GM21786 (cell line): ENCODE results near the gene GIPR.
A peak's percentile ranks its signal among the peaks of the same experiment; 100 is the strongest.
"Not testable (repeated sequence)": the region's sequence is repeated elsewhere in the genome, so short reads cannot be mapped to it uniquely, and the experiment has no call there.

ENCODE experiments used
- ATAC-seq: cut with Tn5 transposase; IDR thresholded peaks from one replicate; pipeline ENCODE4 v1.9.1; 2021; ENCODE audit not compliant: unreplicated experiment

GIPR gene

DNA sequence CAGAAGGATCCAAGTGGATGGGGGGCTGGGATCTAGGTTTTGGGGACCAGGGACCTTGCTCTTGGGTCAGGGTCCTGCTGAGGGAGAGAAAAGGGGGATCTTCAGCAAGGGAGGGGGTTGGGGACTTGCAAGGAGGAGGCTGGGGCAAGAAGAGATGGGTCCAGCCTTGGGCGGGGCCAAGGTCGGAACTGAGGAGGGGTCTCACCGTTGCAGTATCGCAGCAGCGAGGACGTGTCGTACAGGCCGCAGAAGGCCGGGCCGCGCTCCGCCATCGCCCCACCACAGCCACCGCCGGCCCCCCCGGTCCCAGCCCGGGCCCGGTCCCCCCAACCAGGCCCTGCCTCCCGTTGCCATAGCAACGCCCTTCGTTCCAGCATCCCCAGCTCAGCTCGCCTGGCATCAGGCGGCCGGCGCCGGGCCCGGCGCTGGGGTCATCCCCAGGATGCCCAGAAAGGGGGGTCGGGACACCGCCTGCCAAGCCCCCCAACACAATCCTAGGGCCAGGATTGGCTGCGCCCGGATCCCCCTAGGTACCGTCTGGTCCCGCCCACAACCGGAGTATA is 22.9 kb upstream of the GIPR start:
- no peak for ATAC-seq

DNA sequence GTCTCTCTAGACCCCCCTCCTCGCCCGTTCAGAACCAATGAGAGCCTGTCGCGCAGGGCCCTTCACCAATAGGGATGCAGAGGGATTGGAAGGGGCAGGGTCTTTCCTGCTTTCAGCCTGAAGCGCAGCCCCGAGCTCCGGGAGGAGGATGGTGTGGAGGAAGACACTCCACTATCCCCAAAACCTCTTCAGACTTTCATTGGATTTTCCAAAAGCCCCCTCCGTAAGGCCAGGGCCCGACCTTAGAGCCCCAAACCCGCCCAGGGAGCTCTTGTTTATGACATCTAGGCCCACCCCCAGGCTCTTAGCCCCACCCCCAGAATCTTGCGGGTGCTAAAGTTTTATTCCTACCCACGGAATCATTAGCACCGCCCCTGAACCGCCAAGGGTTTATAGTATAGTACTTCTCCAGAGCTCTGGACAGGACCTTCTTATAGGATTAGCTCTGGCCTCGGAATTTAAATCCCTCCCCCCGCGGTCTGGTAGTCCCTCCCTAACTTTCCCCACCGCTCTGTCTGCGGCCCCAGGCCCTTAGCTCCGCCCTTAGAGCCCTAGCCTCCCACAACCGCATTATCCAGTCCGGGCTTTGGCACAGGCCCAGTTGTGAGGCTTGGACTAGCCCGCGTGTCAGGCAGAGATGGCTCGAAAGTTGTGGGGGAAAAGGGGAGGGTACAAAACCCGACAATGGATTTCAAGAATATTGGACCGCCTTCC is 22.2 kb upstream of the GIPR start:
- no peak for ATAC-seq

GRCh38 chr19:45646345-45646698 is 21.7 kb upstream of the GIPR start:
- ATAC-seq: no peak

GRCh38 chr19:45650722-45651121 is 17.3 kb upstream of the GIPR start:
- ATAC-seq: no peak

- no peak for ATAC-seq
Measured at GRCh38 chr19:45653634-45654033, 14.4 kb upstream of the GIPR start.

GRCh38 chr19:45655073-45655472 is 12.9 kb upstream of the GIPR start:
- ATAC-seq: no peak

GRCh38 chr19:45657520-45658167 is 10.4 kb upstream of the GIPR start:
- ATAC-seq: no peak

GRCh38 chr19:45659096-45659729 is 8.8 kb upstream of the GIPR start:
- no peak for ATAC-seq

GRCh38 chr19:45660636-45661035 is 7.4 kb upstream of the GIPR start:
- ATAC-seq: no peak

- ATAC-seq: no peak
Measured at GRCh38 chr19:45663800-45664199, 4.2 kb upstream of the GIPR start.

DNA sequence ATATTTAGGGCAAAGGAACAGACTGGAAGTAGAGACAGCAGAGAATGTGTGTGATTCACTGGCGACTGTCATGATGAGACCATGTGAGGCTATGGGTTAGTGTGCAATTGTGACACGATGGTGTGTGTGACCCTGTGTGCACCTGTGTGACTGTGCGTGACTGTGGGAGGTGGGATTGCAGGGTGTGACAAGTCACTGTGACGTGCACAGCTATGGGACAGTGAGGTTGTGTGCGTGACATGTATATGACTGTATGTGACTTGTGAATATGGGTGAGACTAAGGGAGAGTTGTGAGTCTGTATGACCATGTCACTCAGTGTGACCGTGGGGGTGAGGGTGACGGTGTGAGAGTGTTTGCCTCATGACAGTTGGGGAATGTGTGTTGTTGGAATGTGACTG is 3.4 kb upstream of the GIPR start:
- no peak for ATAC-seq

DNA sequence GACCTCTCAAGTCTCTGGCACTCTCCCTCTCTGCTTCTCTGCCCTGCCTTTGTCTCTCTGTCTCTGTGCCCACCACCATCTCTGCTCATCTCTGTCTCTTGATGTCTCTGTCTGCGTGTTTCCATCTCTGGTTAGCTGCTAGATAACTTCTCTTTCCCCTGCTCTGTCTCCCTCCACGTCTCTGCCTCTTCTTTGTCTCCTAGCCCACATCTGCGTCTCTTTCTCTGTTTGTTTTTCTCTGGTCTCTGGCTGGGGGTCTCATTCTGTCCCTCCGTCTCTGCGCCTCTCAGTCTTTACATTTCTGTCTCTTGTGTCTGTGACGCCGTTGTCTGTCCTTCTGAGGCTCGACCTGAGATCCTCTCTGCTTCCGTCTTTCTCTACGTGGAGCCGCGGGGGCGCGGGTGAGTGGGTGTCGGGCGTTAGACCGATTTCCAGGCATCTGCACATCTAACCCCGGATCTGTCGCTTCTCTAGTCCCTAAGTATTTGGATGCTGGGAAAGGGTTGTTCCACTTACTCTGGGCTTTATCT is 386 bp downstream of the GIPR start:
- ATAC-seq: no peak

DNA sequence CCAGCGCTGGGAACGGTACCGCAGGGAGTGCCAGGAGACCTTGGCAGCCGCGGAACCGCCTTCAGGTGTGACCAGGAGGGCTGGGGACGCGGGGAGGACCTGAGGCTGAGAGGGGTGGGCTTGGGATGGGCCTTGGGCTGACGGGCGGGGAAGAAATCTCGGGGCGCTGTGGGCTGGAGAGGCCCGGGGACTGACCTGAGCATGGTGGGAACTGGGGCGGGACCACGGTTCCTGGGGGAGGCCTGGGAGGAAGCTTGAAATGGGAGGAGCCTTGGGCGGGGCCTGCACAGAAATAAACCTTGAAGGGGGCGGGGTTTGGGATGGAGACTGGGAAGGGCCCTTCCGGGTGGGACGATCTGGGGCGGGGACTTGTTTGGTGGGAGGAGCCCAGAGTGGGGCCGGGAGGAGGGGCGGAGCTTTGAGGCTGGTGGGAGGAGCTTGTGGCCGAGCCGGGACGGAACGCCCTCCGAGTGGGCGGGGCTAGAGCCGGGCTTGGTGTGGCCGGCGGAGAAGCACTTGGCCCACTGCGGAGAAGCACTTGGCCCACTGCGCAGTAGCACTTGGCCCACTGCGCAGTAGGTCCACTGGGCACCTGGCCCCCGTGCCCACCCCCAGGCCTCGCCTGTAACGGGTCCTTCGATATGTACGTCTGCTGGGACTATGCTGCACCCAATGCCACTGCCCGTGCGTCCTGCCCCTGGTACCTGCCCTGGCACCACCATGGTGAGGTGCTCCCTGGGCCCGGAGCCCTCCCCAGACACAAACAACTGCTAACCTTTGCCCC is 2.8 kb downstream of the GIPR start:
- peak; percentile 39 for ATAC-seq

DNA sequence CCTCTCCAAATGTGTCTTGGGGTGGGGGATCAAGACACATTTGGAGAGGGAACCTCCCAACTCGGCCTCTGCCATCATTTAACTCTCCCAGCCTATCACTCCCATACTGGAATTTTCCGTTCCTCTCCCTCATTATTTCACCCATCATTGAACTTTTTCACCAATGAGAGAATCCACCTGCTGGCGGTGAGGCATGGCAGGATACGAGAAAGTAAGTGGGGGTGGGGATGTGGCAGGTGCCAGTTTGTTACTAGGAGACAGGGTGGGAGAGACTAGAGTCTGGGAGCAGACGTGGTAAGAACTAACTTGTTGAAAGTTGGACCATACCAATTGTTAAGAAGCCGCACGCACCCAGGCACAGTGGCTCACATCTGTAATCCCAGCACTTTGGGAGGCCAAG is 6.9 kb downstream of the GIPR start:
- ATAC-seq: no peak

GRCh38 chr19:45676851-45677263 is 8.8 kb downstream of the GIPR start:
- ATAC-seq: no peak

GRCh38 chr19:45677351-45678230 is 9.6 kb downstream of the GIPR start:
- peak; percentile 53 for ATAC-seq

- peak; percentile 64 for ATAC-seq
Measured at GRCh38 chr19:45681391-45682015, 13.5 kb downstream of the GIPR start.

DNA sequence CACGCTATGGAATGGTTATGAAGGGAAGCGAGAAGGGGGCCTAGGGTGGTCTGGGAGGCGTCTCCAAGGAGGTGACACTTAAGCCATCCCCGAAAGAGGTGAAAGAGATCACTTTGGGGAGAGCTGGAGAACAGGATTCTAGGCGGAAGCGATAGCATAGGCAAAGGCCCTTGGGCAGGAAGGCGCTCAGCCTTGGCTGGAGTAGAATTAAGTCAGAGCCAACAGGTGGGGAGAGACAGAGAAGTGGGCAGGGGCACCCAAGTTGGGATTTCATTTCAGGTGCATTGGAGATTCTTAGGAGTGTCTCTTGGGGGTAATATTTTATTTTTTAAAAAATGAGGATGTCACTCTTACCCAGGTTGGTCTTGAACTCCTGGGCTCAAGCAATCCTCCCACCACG is 14.1 kb downstream of the GIPR start:
- no peak for ATAC-seq

- no peak for ATAC-seq
Measured at GRCh38 chr19:45682908-45683307, 14.9 kb downstream of the GIPR start.

- not testable (repeated sequence) for ATAC-seq
Measured at GRCh38 chr19:45685045-45685444, 17.0 kb downstream of the GIPR start.
